EH (cell line): ENCODE results near the gene STX1B.

ENCODE experiments used
- DNase-seq: peaks from one replicate; pipeline ENCODE4 v3.0.0-alpha.2; 2015; ENCODE audit warnings: low read depth

The STX1B gene

GRCh38 chr16:30979170-30980022, 31.0 kb downstream of the STX1B start:
- DNase-seq, result no peak

GRCh38 chr16:30977502-30977901, 32.9 kb downstream of the STX1B start:
- no peak for DNase-seq

- DNase-seq, result no peak
Measured at GRCh38 chr16:30976486-30976885, 34.0 kb downstream of the STX1B start.

GRCh38 chr16:30974348-30974747, 36.1 kb downstream of the STX1B start:
- no peak for DNase-seq

GRCh38 chr16:30972872-30973271, 37.6 kb downstream of the STX1B start:
- peak; percentile 47 for DNase-seq

GRCh38 chr16:30971298-30971697, 39.1 kb downstream of the STX1B start:
- DNase-seq, result no peak

- DNase-seq, result no peak
Measured at GRCh38 chr16:30969246-30969842, 41.1 kb downstream of the STX1B start.

GRCh38 chr16:30967795-30968194, 42.6 kb downstream of the STX1B start:
- DNase-seq, result no peak

- no peak for DNase-seq
Measured at GRCh38 chr16:30966033-30966619, 44.3 kb downstream of the STX1B start.

GRCh38 chr16:30965436-30965835, 45.0 kb downstream of the STX1B start:
- DNase-seq, result no peak

- no peak for DNase-seq
Measured at GRCh38 chr16:30964574-30965226, 45.7 kb downstream of the STX1B start.

- DNase-seq, result no peak
Measured at GRCh38 chr16:30963925-30964511, 46.4 kb downstream of the STX1B start.

GRCh38 chr16:30961384-30961783, 49.1 kb downstream of the STX1B start:
- DNase-seq, result no peak

GRCh38 chr16:30958175-30959079, 52.0 kb downstream of the STX1B start:
- peak; percentile 67 for DNase-seq

- peak; percentile 95 for DNase-seq
Measured at GRCh38 chr16:30957456-30958174, 52.8 kb downstream of the STX1B start, which contains the start of gene SETD1A. SETD1A (plus strand) TSS chr16:30957754; CDS start chr16:30958732, 978 bp downstream.

GRCh38 chr16:30956601-30957455, 53.6 kb downstream of the STX1B start:
- peak; percentile 86 for DNase-seq

GRCh38 chr16:30954993-30955392, 55.4 kb downstream of the STX1B start:
- DNase-seq, result no peak

GRCh38 chr16:30953511-30954124, 56.8 kb downstream of the STX1B start:
- peak; percentile 71 for DNase-seq

GRCh38 chr16:30953111-30953510, 57.3 kb downstream of the STX1B start:
- DNase-seq, result no peak
